ENCODE data around the gene ANKRD13A. TPM values are rescaled to one million over a fixed set of nuclear protein-coding genes. Genes with fewer than 3 reads are reported as not detected.

ANKRD13A gene
- total RNA-seq (185 and 196 TPM in 2 replicates), polyA plus RNA-seq (129 and 150 TPM in 2 replicates), polyA minus RNA-seq (170 and 206 TPM in 2 replicates)
- total RNA-seq (2013): 180 TPM

GRCh38 chr12:109998904-109999648 lies at the start of gene ANKRD13A:
TSS of gene ANKRD13A (plus strand) at chr12:109999430. CDS start at chr12:109999689, 259 bp downstream.
- ChIA-PET CTCF (interaction anchor here (6.8 kb wide), 1 partner anchor 13 kb away, joined by 46 read pairs; no protein-coding TSS in a partner anchor), POLR2A (interaction anchor here (0.6 to 4.4 kb wide), 3 partner anchors 13 to 432 kb away, joined by 5 to 32 read pairs (median 7); no protein-coding TSS in a partner anchor)
- peaks cover 44 to 67% of the 10 kb centered on the region in 2 donors for H3K4me1 ChIP-seq (ENCODE audit: control insufficient read depth in 2 of 2, insufficient read depth in 2 of 2, low read length in 2 of 2)
- H4K20me1 ChIP-seq (ENCODE audit: control insufficient read depth, insufficient read depth, low read length, poor library complexity, severe bottlenecking): peaks cover 23% of the 10 kb centered on the region
- peak within 1 kb of the TSS; percentile 77 for H2AFZ ChIP-seq (ENCODE audit: insufficient read depth, low read depth, low read length, poor library complexity, severe bottlenecking)
- H3K9me3 ChIP-seq (ENCODE audit: control extremely low read depth in 1 of 3, control insufficient read depth in 2 of 3, insufficient read depth in 1 of 3, low read length in 2 of 3): no peaks in the 10 kb centered on the region
- peak within 1 kb of the TSS; percentile 78 for H3K9ac ChIP-seq (ENCODE audit: low read length)
- H3K4me3 ChIP-seq (ENCODE audit: control extremely low read depth in 1 of 5, extremely low read depth in 1 of 5, insufficient read depth in 1 of 5, low read depth in 2 of 5, low read length in 4 of 5): peak within 1 kb of the TSS; percentile 76 to 93 (median 83)
- H3K4me1 Mint-ChIP-seq: peaks cover 72% of the 10 kb centered on the region
- peaks cover 6 to 13% of the 10 kb centered on the region in 2 experiments for H3K36me3 ChIP-seq (replicated peaks in 1 of 2; ENCODE audit: control extremely low read depth in 1 of 2, control insufficient read depth in 1 of 2, extremely low read depth in 1 of 2, insufficient read depth in 2 of 2, low read length in 1 of 2)
- peak within 1 kb of the TSS; percentile 100 for H3K4me3 Mint-ChIP-seq
- peak; percentile 98 for DNase-seq
- peak; percentile 69 for ATAC-seq (ENCODE audit: low read depth)
- H3K27me3 ChIP-seq (replicated peaks in 1 of 4; ENCODE audit: control extremely low read depth in 1 of 4, control insufficient read depth in 3 of 4, insufficient read depth in 4 of 4, low read length in 3 of 4): no peaks in the 10 kb centered on the region
- peak within 1 kb of the TSS; percentile 98 for H3K27ac Mint-ChIP-seq
- H3K4me2 ChIP-seq (replicated peaks; ENCODE audit: low read depth, low read length, poor library complexity, severe bottlenecking): peak within 1 kb of the TSS; percentile 84
- H3K27ac ChIP-seq (ENCODE audit: low read length in 2 of 2): peak within 1 kb of the TSS; percentile 93 to 97
- TF ChIP-seq CTCF (IDR thresholded peaks at IDR 0.05) (no peak), EZH2 (IDR thresholded peaks at IDR 0.05; ENCODE audit: borderline replicate concordance, insufficient read depth, low read depth, low read length, poor library complexity, severe bottlenecking) (no peak)
- 0% methylated on average over 61 of the region's 62 CpGs for WGBS (ENCODE audit: insufficient coverage)
- H3K27me3 Mint-ChIP-seq: no peaks in the 10 kb centered on the region
- H3K79me2 ChIP-seq (ENCODE audit: control insufficient read depth, insufficient read depth, low read length): peaks cover 86% of the 10 kb centered on the region
- intact Hi-C loops (cut with micrococcal nuclease): loop anchor here (1.0 to 10.0 kb wide), 4 partner anchors 12 to 287 kb away; partner anchors contain the start of genes ATP2A2, FAM222A and GLTP
- no peaks in the 10 kb centered on the region for H3K9me3 Mint-ChIP-seq (ENCODE audit: insufficient read depth)

GRCh38 chr12:109950625-109951024 lies 48.6 kb upstream of the ANKRD13A start:
- CTCF ChIA-PET: no interaction called here
- peaks cover 28 to 81% of the 10 kb centered on the region in 2 experiments for H3K36me3 ChIP-seq (replicated peaks in 1 of 2; ENCODE audit: control extremely low read depth in 1 of 2, control insufficient read depth in 1 of 2, extremely low read depth in 1 of 2, insufficient read depth in 2 of 2, low read length in 1 of 2)

More at GRCh38 chr12:109950625-109951024, 48.6 kb upstream of the ANKRD13A start:
- Histone ChIP-seq H3K9me3 (ENCODE audit: control extremely low read depth in 1 of 3, control insufficient read depth in 2 of 3, insufficient read depth in 1 of 3, low read length in 2 of 3) (no peaks in the 10 kb centered on the region), H4K20me1 (ENCODE audit: control insufficient read depth, insufficient read depth, low read length, poor library complexity, severe bottlenecking) (no peaks in the 10 kb centered on the region), H2AFZ (ENCODE audit: insufficient read depth, low read depth, low read length, poor library complexity, severe bottlenecking) (no peak overlapping the region), H3K4me3 (ENCODE audit: control extremely low read depth in 1 of 5, extremely low read depth in 1 of 5, insufficient read depth in 1 of 5, low read depth in 2 of 5, low read length in 4 of 5) (no peak overlapping the region), H3K4me2 (replicated peaks; ENCODE audit: low read depth, low read length, poor library complexity, severe bottlenecking) (no peak overlapping the region), H3K79me2 (ENCODE audit: control insufficient read depth, insufficient read depth, low read length) (no peaks in the 10 kb centered on the region), H3K9ac (ENCODE audit: low read length) (no peak overlapping the region), H3K27me3 (replicated peaks in 1 of 4; ENCODE audit: control extremely low read depth in 1 of 4, control insufficient read depth in 3 of 4, insufficient read depth in 4 of 4, low read length in 3 of 4) (no peaks in the 10 kb centered on the region), H3K4me1 (ENCODE audit: control insufficient read depth in 2 of 2, insufficient read depth in 2 of 2, low read length in 2 of 2) (peaks cover 21 to 25% of the 10 kb centered on the region in 2 donors), H3K27ac (ENCODE audit: low read length in 2 of 2) (peak overlapping the region in 1 of 2 donors; percentile 45)
- H3K27me3 Mint-ChIP-seq: no peaks in the 10 kb centered on the region
- DNase-seq (no peak), ATAC-seq (ENCODE audit: low read depth) (no peak)
- intact Hi-C loops (cut with micrococcal nuclease): no loop called here
- TF ChIP-seq EZH2 (IDR thresholded peaks at IDR 0.05; ENCODE audit: borderline replicate concordance, insufficient read depth, low read depth, low read length, poor library complexity, severe bottlenecking) (no peak), CTCF (IDR thresholded peaks at IDR 0.05) (no peak)
- H3K27ac Mint-ChIP-seq: peak overlapping the region; percentile 4
- H3K9me3 Mint-ChIP-seq (ENCODE audit: insufficient read depth): no peaks in the 10 kb centered on the region
- no peak overlapping the region for H3K4me3 Mint-ChIP-seq
- H3K4me1 Mint-ChIP-seq: peaks cover 38% of the 10 kb centered on the region
- POLR2A ChIA-PET: no interaction called here
